Measurements from ENCODE around the gene SLC6A1.

SLC6A1 gene

GRCh38 chr3:10968401-10968800, 24.1 kb upstream of the SLC6A1 start:
- no peak for TF ChIP-seq CTCF (IDR thresholded peaks at IDR 0.05; ENCODE audit: borderline replicate concordance, insufficient read depth, low read depth, low read length)
- no peak overlapping the region for H3K4me3 ChIP-seq (ENCODE audit: low read depth, low read length)

- TF ChIP-seq CTCF (IDR thresholded peaks at IDR 0.05; ENCODE audit: borderline replicate concordance, insufficient read depth, low read depth, low read length) = no peak
- H3K4me3 ChIP-seq (ENCODE audit: low read depth, low read length) = no peak overlapping the region
Observed at GRCh38 chr3:10970306-10970960, 22.1 kb upstream of the SLC6A1 start.

GRCh38 chr3:10972072-10972782, 20.3 kb upstream of the SLC6A1 start:
- TF ChIP-seq CTCF (IDR thresholded peaks at IDR 0.05; ENCODE audit: borderline replicate concordance, insufficient read depth, low read depth, low read length) = no peak

GRCh38 chr3:10973046-10973595, 19.4 kb upstream of the SLC6A1 start:
- no peak overlapping the region for H3K4me3 ChIP-seq (ENCODE audit: low read depth, low read length)
- TF ChIP-seq CTCF (IDR thresholded peaks at IDR 0.05; ENCODE audit: borderline replicate concordance, insufficient read depth, low read depth, low read length) = no peak

More at GRCh38 chr3:10972072-10972782, 20.3 kb upstream of the SLC6A1 start:
- H3K4me3 ChIP-seq (ENCODE audit: low read depth, low read length) = no peak overlapping the region

GRCh38 chr3:10974131-10974530, 18.4 kb upstream of the SLC6A1 start:
- no peak for TF ChIP-seq CTCF (IDR thresholded peaks at IDR 0.05; ENCODE audit: borderline replicate concordance, insufficient read depth, low read depth, low read length)

GRCh38 chr3:10974746-10975375, 17.7 kb upstream of the SLC6A1 start:
- TF ChIP-seq CTCF (IDR thresholded peaks at IDR 0.05; ENCODE audit: borderline replicate concordance, insufficient read depth, low read depth, low read length) = no peak

More at GRCh38 chr3:10974131-10974530, 18.4 kb upstream of the SLC6A1 start:
- H3K4me3 ChIP-seq (ENCODE audit: low read depth, low read length) = no peak overlapping the region

More at GRCh38 chr3:10974746-10975375, 17.7 kb upstream of the SLC6A1 start:
- H3K4me3 ChIP-seq (ENCODE audit: low read depth, low read length) = no peak overlapping the region

Measured in GM12875 (cell line).